ENCODE data around the gene MEIOB.

The MEIOB gene

DNA sequence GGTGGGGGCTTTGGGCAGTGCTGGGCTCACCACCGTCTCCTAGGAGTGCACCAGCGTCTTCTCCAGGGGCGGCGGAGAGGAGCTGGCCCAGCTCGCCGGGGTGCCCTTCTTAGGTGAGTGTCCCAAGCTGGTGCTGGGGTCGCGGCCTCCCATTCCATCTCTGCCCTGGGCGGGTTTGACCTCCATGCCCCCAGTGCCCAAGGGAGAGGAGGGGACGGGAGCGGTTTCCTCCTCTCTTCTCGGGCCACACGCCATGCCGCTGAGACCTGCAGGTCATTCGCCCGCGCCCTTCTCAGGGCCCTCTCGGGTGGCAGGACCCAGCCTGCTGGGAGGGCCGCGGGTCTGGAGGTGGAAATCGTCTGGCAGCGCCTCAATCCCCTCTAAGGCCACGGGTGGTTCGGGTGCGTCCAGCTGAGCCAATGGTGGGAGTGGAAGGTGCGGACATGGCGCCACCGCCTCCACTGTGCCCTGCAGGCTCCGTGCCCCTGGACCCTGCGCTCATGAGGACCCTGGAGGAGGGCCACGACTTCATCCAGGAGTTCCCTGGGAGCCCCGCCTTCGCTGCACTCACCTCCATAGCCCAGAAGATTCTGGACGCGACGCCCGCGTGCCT lies 83.8 kb downstream of the MEIOB start:
- FAIRE-seq (no peak), DNase-seq (ENCODE audit: low spot score) (no peak)

DNA sequence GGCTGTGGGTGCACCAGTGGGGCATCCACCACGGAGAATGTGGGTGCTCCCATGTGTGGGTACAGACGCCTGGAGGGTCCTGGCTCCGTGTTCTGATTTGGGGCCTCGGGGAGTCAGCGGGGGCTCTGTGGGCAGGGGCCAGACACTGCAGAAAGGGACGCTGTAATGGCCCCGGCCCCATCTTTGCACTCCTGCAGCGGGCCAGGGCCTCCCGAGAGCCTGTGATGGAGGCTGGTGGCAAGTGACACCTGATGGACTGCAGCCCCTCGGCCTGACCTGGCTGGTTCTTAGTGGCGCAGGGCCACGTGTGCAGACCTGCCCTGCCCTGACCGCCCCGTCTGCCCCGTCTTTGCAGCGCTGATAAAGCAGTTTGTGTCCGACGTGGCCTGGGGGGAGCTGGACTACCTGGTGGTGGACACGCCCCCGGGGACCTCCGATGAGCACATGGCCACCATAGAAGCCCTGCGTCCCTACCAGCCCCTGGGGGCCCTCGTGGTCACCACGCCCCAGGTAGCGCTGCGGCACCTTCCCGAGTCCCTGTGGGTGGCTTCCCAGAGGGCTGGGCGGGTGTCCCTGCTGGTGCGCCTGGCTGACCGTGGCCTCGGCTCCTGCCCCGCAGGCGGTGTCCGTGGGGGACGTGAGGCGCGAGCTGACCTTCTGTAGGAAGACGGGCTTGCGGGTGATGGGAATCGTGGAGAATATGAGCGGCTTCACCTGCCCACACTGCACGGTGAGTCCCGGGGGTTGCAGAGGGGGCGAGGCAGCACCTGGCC lies 84.5 kb downstream of the MEIOB start:
- DNase-seq (ENCODE audit: low spot score), result no peak
- FAIRE-seq, result no peak

DNA sequence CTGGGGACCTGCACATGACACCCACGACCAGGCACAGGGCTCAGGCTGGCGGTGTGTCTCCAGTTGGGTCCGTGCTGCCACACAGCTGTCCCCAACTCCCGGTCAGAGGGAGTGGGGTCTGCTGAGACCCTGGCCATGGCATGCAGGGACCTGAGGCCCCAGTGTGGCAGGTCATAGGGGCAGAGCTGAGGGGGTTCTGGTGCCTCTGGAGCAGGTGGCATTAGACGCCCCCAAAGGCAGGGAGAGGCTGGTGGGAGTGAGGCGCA lies 85.0 kb downstream of the MEIOB start:
- DNase-seq (ENCODE audit: low spot score), result no peak

DNA sequence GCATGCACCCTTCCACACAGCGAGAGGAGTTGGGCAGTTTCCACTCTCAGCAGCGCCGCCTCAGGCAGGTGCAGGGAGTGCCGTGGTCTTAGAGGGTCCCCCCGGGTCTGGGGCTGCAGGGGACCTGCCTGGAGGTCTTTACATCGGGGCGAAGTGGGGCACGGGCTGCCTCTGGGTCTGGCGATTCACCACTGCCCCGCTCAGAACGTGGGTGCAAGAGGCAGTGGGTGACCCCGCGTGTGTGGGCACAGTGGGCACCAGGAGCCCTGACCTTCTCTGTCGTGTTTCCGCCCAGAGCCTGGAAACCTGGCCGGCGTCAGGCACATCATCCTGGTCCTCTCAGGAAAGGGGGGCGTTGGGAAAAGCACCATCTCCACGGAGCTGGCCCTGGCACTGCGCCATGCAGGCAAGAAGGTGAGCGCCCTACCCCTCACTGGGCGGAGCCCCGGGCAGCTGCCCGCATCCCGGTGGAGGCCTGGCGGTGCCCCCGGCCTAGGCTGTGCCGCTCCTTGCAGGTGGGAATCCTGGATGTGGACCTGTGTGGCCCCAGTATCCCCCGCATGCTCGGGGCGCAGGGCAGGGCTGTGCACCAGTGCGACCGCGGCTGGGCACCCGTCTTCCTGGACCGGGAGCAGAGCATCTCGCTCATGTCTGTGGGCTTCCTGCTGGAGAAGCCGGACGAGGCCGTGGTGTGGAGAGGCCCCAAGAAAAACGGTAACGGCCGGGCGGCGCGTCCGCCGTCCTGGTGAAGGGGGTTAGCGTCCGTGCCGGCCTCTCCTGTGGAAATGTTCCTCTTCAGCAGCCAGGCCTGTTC lies 85.5 kb downstream of the MEIOB start:
- FAIRE-seq (no peak), DNase-seq (ENCODE audit: low spot score) (no peak)

More for the DNA sequence above, 85.0 kb downstream of the MEIOB start:
- no peak for FAIRE-seq

DNA sequence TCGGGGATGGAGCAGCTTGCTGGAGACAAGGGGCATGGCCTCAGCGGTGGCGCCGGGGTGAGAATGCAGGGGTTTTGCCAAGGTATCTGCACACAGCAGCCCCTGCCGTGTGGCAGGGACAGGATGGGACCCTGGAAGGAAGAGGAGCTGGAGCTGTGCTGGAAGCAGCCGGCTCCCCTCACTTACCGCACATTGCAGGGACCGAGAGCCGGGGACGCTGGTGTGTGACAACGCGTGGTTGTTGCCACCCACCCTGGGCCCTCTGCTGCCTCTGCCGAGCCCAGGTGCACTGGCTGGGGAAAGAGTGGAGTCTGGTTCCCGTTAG lies 86.2 kb downstream of the MEIOB start:
- FAIRE-seq (no peak), DNase-seq (ENCODE audit: low spot score) (no peak)

DNA sequence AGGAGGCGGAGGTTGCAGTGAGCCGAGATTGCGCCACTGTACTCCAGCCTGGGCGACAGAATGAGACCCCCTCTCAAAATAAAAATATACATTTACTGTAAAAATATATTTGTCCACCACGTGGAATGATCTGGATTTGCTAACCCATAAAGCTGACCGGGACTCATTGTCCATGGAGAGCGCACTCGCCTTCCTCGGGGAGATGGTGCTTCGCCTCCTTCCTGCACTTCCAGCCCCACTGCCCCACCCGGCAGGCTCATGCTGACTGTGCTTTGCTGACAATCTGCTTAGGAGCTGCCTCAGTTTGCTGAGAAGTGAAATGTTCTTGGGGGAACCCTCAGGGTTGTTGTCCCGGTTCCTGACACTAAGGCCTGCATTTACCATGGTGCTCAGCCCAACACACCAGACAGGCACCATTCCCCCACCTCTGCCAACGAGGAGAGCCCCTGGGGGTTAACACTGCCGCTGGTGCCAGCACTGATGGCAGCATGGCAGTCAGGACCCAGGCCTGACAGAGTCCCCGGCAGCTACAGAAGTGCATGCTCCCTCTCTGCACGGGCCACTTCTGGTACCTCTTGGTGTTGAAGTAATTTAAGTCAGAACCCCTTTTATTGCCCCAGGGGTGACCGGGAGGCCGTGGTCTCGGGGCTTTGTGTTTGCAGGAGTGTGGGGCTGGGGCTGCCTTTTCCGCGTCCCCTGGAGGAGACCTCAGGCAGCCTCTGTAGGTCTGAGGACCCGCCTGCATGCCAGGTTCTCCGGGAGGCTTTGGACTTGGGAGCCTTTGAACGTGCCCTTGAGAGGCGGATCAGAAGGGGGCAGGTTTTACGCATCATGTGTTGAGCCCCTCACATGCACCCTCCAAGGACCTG lies 86.8 kb downstream of the MEIOB start:
- FAIRE-seq, result no peak
- DNase-seq (ENCODE audit: low spot score), result no peak
